Kidney epithelial cell (primary cell): ENCODE results near the gene ATP5ME. TPM values are rescaled to one million over a fixed set of nuclear protein-coding genes. Genes with fewer than 3 reads are reported as not detected.

ENCODE experiments used
- DNase-seq: peaks from one replicate; pipeline ENCODE4 v3.0.0-alpha.2; 2010; ENCODE audit warnings: low read depth
- H3K27me3 ChIP-seq: 2 replicates; pipeline ENCODE4 v1.6.0; 2011; ENCODE audit warnings: low read length; ENCODE audit not compliant: control insufficient read depth, insufficient read depth
- H3K36me3 ChIP-seq: 2 replicates; pipeline ENCODE4 v1.5.1; 2011; ENCODE audit warnings: low read length; ENCODE audit not compliant: control insufficient read depth, insufficient read depth
- H3K4me3 ChIP-seq: 2 replicates; pipeline ENCODE4 v1.5.1; 2011; ENCODE audit warnings: low read depth, mild to moderate bottlenecking, control low read depth, low read length
- total RNA-seq: library from RNA; depleted of rRNA; stranded (reverse); fragments of >200 nt; gene quantifications from 2 replicates; pipeline ENCODE4 v1.2.3, GENCODE V29; 2015
- TF ChIP-seq, protein P1 (sequence below): IDR thresholded peaks from 2 replicates; pipeline ENCODE4 v1.5.1; 2011; ENCODE audit warnings: mild to moderate bottlenecking, moderate library complexity, low read length, control low read depth, inconsistent platforms; ENCODE audit not compliant: insufficient read depth, poor library complexity, severe bottlenecking

Gene ATP5ME
- total RNA-seq, 1 donor from 2014 or later, result 116 TPM

DNA sequence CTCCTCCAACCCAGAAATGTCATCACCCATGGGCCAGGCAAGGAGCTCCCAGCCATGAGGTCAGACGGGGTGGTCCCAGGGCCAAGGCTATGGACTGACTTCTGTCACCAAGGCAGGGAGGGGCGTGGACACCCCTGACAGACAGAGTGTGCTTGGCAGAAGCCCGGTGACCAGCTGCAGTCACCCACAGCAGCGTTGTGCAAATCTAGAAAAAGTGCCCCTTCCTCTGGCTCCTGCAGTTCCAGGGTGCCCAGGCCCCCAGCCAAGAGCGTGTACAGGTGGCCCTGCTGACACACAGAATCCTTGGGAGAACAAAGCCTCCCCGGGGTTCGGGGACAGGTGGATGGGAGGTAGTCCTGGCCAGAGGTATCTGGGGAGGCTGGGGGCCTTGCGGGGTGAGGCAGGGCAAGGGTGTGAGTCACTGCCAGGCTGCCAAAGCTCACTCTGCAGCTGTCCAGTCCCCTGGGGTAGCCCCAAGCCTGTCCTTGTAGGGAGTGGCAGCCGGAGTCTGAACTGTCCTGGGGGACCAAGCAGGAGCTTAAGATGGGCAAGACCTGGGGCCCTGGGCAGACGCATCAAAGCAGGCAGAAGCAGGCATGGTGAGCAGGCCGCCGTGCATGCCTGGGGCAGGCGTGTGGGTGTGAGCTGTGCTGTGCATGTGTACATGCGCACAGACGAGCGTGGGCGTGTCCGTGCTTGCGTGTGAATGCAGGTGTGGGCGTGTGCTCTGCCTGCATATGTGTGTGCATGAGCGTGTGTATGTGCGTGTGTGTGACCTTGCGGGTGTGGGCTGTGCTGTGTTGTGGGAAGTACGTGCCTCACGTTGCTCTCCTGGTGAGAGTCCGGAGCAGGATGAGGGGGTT lies 3.6 kb upstream of the ATP5ME start:
- H3K27me3 ChIP-seq, result peaks cover 2% of the 10 kb centered on the region
- no peaks in the 10 kb centered on the region for H3K36me3 ChIP-seq
- TF ChIP-seq, protein P1, sequence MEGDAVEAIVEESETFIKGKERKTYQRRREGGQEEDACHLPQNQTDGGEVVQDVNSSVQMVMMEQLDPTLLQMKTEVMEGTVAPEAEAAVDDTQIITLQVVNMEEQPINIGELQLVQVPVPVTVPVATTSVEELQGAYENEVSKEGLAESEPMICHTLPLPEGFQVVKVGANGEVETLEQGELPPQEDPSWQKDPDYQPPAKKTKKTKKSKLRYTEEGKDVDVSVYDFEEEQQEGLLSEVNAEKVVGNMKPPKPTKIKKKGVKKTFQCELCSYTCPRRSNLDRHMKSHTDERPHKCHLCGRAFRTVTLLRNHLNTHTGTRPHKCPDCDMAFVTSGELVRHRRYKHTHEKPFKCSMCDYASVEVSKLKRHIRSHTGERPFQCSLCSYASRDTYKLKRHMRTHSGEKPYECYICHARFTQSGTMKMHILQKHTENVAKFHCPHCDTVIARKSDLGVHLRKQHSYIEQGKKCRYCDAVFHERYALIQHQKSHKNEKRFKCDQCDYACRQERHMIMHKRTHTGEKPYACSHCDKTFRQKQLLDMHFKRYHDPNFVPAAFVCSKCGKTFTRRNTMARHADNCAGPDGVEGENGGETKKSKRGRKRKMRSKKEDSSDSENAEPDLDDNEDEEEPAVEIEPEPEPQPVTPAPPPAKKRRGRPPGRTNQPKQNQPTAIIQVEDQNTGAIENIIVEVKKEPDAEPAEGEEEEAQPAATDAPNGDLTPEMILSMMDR, result no peak
- DNase-seq, result no peak
- no peak overlapping the region for H3K4me3 ChIP-seq

DNA sequence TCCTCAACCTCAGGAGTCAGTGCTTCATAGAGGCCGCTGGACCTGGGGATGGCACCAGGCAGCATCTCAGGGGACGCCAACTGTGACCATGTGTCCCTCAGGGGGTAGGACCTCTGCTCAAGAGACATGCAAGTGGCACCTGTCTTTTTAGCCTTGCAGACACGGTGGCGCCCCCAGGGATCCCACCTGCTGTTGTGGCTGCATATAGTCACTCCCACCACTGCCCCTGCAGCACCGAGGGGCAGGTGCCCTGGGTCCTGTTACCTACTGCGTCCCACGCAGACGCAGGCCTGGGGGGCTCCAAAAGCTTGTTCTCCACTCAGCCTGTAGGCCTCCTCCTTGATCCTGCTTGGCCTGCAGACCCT lies 2.8 kb upstream of the ATP5ME start:
- TF ChIP-seq, protein P1, result no peak
- H3K36me3 ChIP-seq, result no peaks in the 10 kb centered on the region
- no peak for DNase-seq
- H3K4me3 ChIP-seq, result no peak overlapping the region
- H3K27me3 ChIP-seq, result peaks cover 2% of the 10 kb centered on the region

DNA sequence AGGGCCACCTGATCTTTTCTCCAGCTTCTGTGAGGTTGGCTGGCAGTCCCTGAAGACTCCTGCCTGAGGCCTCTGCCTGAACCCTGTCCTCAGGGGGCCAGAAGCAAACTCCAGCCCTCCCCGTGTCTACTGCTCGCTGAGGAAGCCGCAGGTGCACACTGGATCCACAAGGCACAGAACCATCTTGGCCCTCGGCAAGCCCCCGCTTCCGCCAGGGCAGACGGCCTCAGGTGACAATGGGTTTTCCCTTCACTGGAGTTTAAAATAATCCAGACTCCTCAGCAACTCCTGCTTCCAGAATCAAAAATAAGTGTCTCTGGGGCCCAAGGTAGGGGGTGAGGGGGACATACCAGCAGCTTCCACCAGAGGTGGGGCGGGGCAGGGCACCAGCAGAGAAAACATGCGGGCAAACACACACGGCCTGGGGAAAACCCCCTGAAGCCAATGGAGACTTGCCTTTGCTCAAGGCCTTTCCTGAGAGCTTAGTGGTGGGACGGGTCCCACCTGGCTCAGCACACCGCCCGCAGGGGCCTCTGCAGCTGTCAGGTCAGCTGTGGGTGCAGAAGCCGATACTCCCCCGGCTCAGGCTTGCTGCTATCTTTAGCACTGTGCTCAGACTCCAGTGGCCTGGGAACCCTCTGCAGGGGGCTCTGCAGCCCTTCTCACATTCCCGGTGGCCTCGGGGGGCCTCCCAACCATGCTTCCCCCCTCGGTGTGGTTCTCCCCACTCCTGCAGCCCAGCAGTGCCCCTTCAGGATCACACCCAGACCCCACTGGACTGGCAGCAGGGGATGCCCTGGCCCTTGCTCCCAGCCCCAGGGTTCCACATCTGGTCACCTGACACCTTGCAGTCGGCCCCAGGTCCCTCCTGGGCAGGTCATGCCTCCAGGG lies 2.1 kb upstream of the ATP5ME start:
- peaks cover 2% of the 10 kb centered on the region for H3K27me3 ChIP-seq
- no peak overlapping the region for H3K4me3 ChIP-seq
- TF ChIP-seq, protein P1, result no peak
- H3K36me3 ChIP-seq, result no peaks in the 10 kb centered on the region
- DNase-seq, result no peak

DNA sequence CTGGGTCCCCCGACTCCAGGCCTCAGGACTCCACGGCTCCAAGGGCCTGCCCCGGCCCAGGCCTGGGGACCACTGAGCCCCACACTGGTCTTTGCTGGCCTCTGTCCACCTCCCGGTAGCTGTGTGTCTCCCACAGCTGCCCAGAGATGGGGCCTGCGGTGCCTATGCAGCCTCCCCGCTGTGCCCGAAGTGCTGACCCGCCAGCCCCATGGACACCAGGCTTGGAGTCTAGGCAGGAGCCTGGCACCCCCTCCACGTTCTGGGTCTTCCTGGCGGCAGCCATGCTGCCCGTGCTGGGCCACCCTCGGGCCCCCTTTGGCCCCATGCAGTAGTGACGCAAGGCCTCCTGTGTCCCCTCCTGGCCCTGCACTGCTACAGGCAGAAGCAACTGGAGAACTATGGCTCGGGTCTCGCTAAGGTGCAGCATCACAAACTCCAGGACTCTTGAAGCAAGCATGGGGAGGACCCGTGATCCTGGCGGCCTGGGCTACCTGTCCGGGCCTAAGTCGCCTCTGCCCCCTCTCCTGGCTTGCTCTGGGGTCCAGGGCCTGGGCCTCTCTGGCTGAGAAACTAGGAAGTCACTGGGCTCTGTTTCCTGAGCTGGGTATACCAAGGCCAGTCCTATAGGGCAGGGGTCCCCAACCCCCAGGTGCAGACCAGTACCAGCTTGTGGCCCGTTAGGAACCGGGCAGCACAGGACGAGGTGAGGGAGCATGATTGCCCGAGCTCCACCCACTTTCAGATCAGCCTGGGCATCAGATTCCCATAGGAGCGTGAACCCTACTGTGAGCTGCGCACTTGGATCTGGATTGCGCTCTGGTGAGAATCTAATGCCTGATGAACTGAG lies 1.2 kb upstream of the ATP5ME start:
- TF ChIP-seq, protein P1, result no peak

DNA sequence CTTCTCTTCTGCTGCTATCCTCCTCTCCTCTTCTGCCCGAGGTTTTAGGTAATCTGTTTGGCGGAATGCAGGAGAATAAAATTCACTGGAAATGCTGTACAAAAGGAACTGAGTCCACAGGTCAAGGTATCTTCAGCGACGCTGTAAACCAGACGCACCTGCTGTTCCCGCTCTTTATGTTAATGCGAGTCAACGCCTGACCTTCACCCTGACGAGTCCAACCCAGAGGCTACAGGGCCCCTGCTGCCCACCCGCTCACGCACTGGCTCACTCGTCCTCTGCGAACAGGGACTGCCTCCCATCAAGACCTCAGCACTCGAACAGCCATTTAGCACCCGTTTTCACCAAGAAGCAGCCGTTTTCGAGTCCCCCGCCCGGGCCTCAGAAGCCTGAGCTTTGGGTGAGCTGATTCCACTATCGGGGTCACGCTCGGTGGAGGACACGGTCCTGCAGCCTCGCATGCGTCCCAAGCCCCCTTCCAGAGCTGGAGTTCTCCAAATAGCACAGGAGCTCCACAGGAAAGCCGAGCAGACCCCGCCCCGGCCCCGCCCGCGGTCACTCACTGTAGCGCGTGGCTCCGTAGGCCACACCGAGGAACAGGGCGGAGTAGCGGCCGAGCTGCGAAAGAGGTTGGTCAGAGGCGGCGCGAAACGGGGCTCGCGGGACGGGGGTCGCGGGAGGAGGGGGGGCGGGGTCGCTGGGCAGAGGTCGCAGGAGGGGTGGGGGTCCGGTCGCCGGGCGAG lies 556 bp downstream of the ATP5ME start:
- no peak for DNase-seq
- Histone ChIP-seq H3K36me3 (peaks cover 2% of the 10 kb centered on the region), H3K27me3 (no peaks in the 10 kb centered on the region), H3K4me3 (peak overlapping the region; percentile 67)
- TF ChIP-seq, protein P1, result no peak

More for the DNA sequence above, 1.2 kb upstream of the ATP5ME start:
- peaks cover 2% of the 10 kb centered on the region for H3K36me3 ChIP-seq
- no peak for DNase-seq
- peak overlapping the region; percentile 67 for H3K4me3 ChIP-seq
- H3K27me3 ChIP-seq, result peaks cover 2% of the 10 kb centered on the region
